Prostate gland (tissue), 2 donors: ENCODE results near the gene RUNX3.

ENCODE experiments used
- CTCF ChIP-seq, 4 experiments: fragments of 200-600 bp in 2 of 4; fragments of 450-650 bp in 2 of 4; sonication (generic) in 2 of 4; IDR thresholded peaks; 1 replicate in 3 of 4; 2 replicates in 1 of 4; pipeline ENCODE4 v1.5.1; 2016 to 2019; ENCODE audit warnings: antibody characterized with exemption in 4 of 4, mild to moderate bottlenecking in 2 of 4, moderate library complexity in 2 of 4
- POLR2A ChIP-seq: fragments of 450-650 bp; IDR thresholded peaks from one replicate; pipeline ENCODE4 v1.6.1; 2016; ENCODE audit warnings: antibody characterized with exemption, mild to moderate bottlenecking

GRCh38 chr1:24957016-24957807, 27.1 kb upstream of the RUNX3 start:
- TF ChIP-seq CTCF (IDR thresholded peaks at IDR 0.05) (no peak), POLR2A (no peak)
